Nucleus accumbens (tissue), 56 donors: ENCODE results near the gene COL23A1.
"Not testable (repeated sequence)": the region's sequence is repeated elsewhere in the genome, so short reads cannot be mapped to it uniquely, and the experiment has no call there.

ENCODE experiments used
- DNase-seq, 56 donors: peaks; one replicate each; lab custom pipeline; 2025; lab: John Stamatoyannopoulos, UW

The COL23A1 gene

GRCh38 chr5:178486878-178487512 lies 103.2 kb downstream of the COL23A1 start:
- DNase-seq = not testable (repeated sequence)

GRCh38 chr5:178486239-178486641 lies 104.0 kb downstream of the COL23A1 start:
- no peak for DNase-seq

GRCh38 chr5:178483620-178484019 lies 106.6 kb downstream of the COL23A1 start:
- peak in 4 of 56 donors; percentile 2 to 38 (median 16) for DNase-seq

GRCh38 chr5:178479261-178479660 lies 110.9 kb downstream of the COL23A1 start:
- no peak for DNase-seq

- DNase-seq = no peak
Measured at GRCh38 chr5:178478370-178478769, 111.8 kb downstream of the COL23A1 start.

GRCh38 chr5:178477802-178478201 lies 112.4 kb downstream of the COL23A1 start:
- DNase-seq = no peak

GRCh38 chr5:178476972-178477754 lies 113.0 kb downstream of the COL23A1 start:
- no peak for DNase-seq

GRCh38 chr5:178476531-178476930 lies 113.7 kb downstream of the COL23A1 start:
- DNase-seq = no peak

GRCh38 chr5:178475422-178475821 lies 114.8 kb downstream of the COL23A1 start:
- no peak for DNase-seq

- DNase-seq = no peak
Measured at GRCh38 chr5:178474562-178475184, 115.5 kb downstream of the COL23A1 start.

GRCh38 chr5:178473854-178474253 lies 116.3 kb downstream of the COL23A1 start:
- DNase-seq = no peak

- no peak for DNase-seq
Measured at GRCh38 chr5:178472138-178472537, 118.1 kb downstream of the COL23A1 start.

- no peak for DNase-seq
Measured at GRCh38 chr5:178471711-178472110, 118.5 kb downstream of the COL23A1 start.

- DNase-seq = no peak
Measured at GRCh38 chr5:178470760-178471025, 119.5 kb downstream of the COL23A1 start.

- DNase-seq = no peak
Measured at GRCh38 chr5:178469975-178470759, 120.0 kb downstream of the COL23A1 start.

GRCh38 chr5:178469011-178469974 lies 120.9 kb downstream of the COL23A1 start:
- no peak for DNase-seq

- no peak for DNase-seq
Measured at GRCh38 chr5:178468196-178468685, 122.0 kb downstream of the COL23A1 start.

GRCh38 chr5:178467568-178468195 lies 122.5 kb downstream of the COL23A1 start:
- no peak for DNase-seq

- DNase-seq = no peak
Measured at GRCh38 chr5:178467205-178467567, 123.0 kb downstream of the COL23A1 start.
